ENCODE data around the gene STX1B. TPM values are rescaled to one million over a fixed set of nuclear protein-coding genes. Genes with fewer than 3 reads are reported as not detected.

Gene STX1B
- total RNA-seq, 1 donor from 2014 or later: 11.0 TPM

DNA sequence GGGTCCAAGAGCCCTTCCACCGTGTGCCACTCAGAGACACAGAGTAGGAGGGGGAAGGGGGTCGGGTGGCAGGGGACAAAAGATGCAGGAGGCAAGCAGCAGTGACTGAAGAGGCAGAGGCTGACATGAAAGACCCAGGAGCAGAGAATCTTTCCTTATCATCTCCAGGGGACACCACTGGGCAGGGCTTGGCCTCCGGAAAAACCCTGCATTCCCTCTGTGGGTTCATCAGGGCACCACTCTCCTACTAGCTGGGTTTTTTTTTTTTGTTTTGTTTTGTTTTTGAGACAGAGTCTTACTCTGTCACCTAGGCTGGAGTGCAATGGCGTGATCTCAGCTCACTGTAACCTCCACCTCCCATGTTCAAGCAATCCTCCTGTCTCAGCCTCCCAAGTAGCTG lies 20.8 kb upstream of the STX1B start:
- no peak overlapping the region for H3K4me2 ChIP-seq (ENCODE audit: low read length)
- H3K27me3 ChIP-seq (ENCODE audit: insufficient read depth, low read length): no peaks in the 10 kb centered on the region
- H3K4me1 Mint-ChIP-seq (ENCODE audit: low read depth, unreplicated experiment): peaks cover 18% of the 10 kb centered on the region
- H2AFZ ChIP-seq (ENCODE audit: low read depth, low read length): no peak overlapping the region
- H3K4me3 Mint-ChIP-seq (ENCODE audit: unreplicated experiment): peak overlapping the region; percentile 94
- peaks cover 2% of the 10 kb centered on the region for H3K36me3 Mint-ChIP-seq (ENCODE audit: low read depth, unreplicated experiment)
- H3K4me1 ChIP-seq (ENCODE audit: insufficient read depth, low read length): peaks cover 12% of the 10 kb centered on the region
- DNase-seq (ENCODE audit: low read depth) (no peak), FAIRE-seq (no peak)
- no peak overlapping the region for H3K27ac ChIP-seq (ENCODE audit: low read depth, low read length)
- H3K9me3 ChIP-seq (ENCODE audit: insufficient read depth, low read depth, low read length): no peaks in the 10 kb centered on the region
- peaks cover 20% of the 10 kb centered on the region for H3K79me2 ChIP-seq (ENCODE audit: insufficient read depth, low read length)
- H3K36me3 ChIP-seq (ENCODE audit: insufficient read depth, low read length): peaks cover 1% of the 10 kb centered on the region
- TF ChIP-seq CTCF (IDR thresholded peaks at IDR 0.05; ENCODE audit: insufficient read depth, low read depth, low read length) (no peak), EZH2 (IDR thresholded peaks at IDR 0.05; ENCODE audit: insufficient read depth, low read length) (no peak)
- H3K27me3 Mint-ChIP-seq (ENCODE audit: low read depth, unreplicated experiment): no peaks in the 10 kb centered on the region
- H3K4me3 ChIP-seq (ENCODE audit: insufficient read depth, low read depth, low read length): no peak overlapping the region
- H4K20me1 ChIP-seq (ENCODE audit: insufficient read depth, low read length): peaks cover 15% of the 10 kb centered on the region
- H3K9me3 Mint-ChIP-seq (ENCODE audit: unreplicated experiment): no peaks in the 10 kb centered on the region
- H3K9ac ChIP-seq (ENCODE audit: low read length): no peak overlapping the region
- H3K27ac Mint-ChIP-seq (ENCODE audit: unreplicated experiment): no peak overlapping the region

DNA sequence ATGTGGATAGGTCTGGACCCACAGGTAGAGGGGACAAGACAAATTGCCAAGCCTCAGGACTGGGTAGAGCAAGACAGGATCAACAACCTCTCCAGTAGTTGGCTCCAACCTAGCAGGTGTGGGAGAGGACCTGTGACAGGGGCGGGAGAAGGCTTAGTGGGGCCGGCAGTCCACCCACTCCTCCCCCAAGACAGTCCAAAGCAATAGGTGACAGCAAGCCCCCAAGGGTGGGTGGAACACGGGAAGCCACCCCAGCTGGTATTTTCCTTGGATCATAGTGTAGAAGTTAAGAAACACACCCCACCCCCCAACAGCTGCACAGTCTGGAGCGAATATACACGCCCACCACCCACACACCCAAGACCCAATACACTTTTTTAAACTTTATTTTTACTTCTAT lies 18.8 kb upstream of the STX1B start:
- no peak overlapping the region for H3K4me3 Mint-ChIP-seq (ENCODE audit: unreplicated experiment)
- Histone ChIP-seq H3K27ac (ENCODE audit: low read depth, low read length) (no peak overlapping the region), H3K27me3 (ENCODE audit: insufficient read depth, low read length) (no peaks in the 10 kb centered on the region), H3K4me3 (ENCODE audit: insufficient read depth, low read depth, low read length) (no peak overlapping the region), H3K9me3 (ENCODE audit: insufficient read depth, low read depth, low read length) (no peaks in the 10 kb centered on the region), H2AFZ (ENCODE audit: low read depth, low read length) (no peak overlapping the region), H4K20me1 (ENCODE audit: insufficient read depth, low read length) (peaks cover 1% of the 10 kb centered on the region), H3K4me1 (ENCODE audit: insufficient read depth, low read length) (peaks cover 8% of the 10 kb centered on the region), H3K36me3 (ENCODE audit: insufficient read depth, low read length) (no peaks in the 10 kb centered on the region), H3K4me2 (ENCODE audit: low read length) (no peak overlapping the region), H3K9ac (ENCODE audit: low read length) (no peak overlapping the region), H3K79me2 (ENCODE audit: insufficient read depth, low read length) (peaks cover 7% of the 10 kb centered on the region)
- TF ChIP-seq CTCF (IDR thresholded peaks at IDR 0.05; ENCODE audit: insufficient read depth, low read depth, low read length) (no peak), EZH2 (IDR thresholded peaks at IDR 0.05; ENCODE audit: insufficient read depth, low read length) (no peak)
- no peaks in the 10 kb centered on the region for H3K36me3 Mint-ChIP-seq (ENCODE audit: low read depth, unreplicated experiment)
- no peaks in the 10 kb centered on the region for H3K9me3 Mint-ChIP-seq (ENCODE audit: unreplicated experiment)
- H3K27ac Mint-ChIP-seq (ENCODE audit: unreplicated experiment): no peak overlapping the region
- peaks cover 19% of the 10 kb centered on the region for H3K4me1 Mint-ChIP-seq (ENCODE audit: low read depth, unreplicated experiment)
- no peak for DNase-seq (ENCODE audit: low read depth)
- no peak for FAIRE-seq
- H3K27me3 Mint-ChIP-seq (ENCODE audit: low read depth, unreplicated experiment): no peaks in the 10 kb centered on the region

DNA sequence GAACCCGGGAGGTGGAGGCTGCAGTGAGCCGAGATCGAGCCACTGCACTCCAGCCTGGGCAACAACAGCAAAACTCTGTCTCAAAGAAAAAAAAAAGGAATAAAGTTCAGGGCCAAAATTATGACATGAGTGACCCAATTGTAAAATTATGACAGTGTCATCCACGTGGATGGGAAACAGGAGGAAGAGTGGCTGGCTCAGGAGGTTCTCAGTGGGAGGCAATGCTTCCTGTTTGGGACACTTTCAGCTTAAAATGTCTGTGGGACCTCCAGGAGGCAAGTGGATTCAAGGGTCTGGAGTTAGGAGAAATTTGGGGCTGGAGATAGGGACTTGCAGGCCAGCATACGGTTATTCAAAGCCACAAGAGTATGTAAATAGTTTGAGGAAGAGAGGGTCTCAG lies 14.9 kb upstream of the STX1B start:
- no peak overlapping the region for H3K4me3 Mint-ChIP-seq (ENCODE audit: unreplicated experiment)
- FAIRE-seq (no peak), DNase-seq (ENCODE audit: low read depth) (no peak)
- no peaks in the 10 kb centered on the region for H3K79me2 ChIP-seq (ENCODE audit: insufficient read depth, low read length)
- no peaks in the 10 kb centered on the region for H3K9me3 ChIP-seq (ENCODE audit: insufficient read depth, low read depth, low read length)
- no peaks in the 10 kb centered on the region for H3K27me3 ChIP-seq (ENCODE audit: insufficient read depth, low read length)
- H3K9ac ChIP-seq (ENCODE audit: low read length): no peak overlapping the region
- H3K27ac ChIP-seq (ENCODE audit: low read depth, low read length): no peak overlapping the region
- peak overlapping the region; percentile 28 for H3K27ac Mint-ChIP-seq (ENCODE audit: unreplicated experiment)
- H3K9me3 Mint-ChIP-seq (ENCODE audit: unreplicated experiment): no peaks in the 10 kb centered on the region
- no peak overlapping the region for H3K4me2 ChIP-seq (ENCODE audit: low read length)
- H2AFZ ChIP-seq (ENCODE audit: low read depth, low read length): peak overlapping the region; percentile 13
- H3K36me3 Mint-ChIP-seq (ENCODE audit: low read depth, unreplicated experiment): no peaks in the 10 kb centered on the region
- no peaks in the 10 kb centered on the region for H3K27me3 Mint-ChIP-seq (ENCODE audit: low read depth, unreplicated experiment)
- H3K36me3 ChIP-seq (ENCODE audit: insufficient read depth, low read length): no peaks in the 10 kb centered on the region
- no peaks in the 10 kb centered on the region for H4K20me1 ChIP-seq (ENCODE audit: insufficient read depth, low read length)
- no peak overlapping the region for H3K4me3 ChIP-seq (ENCODE audit: insufficient read depth, low read depth, low read length)
- no peak for TF ChIP-seq EZH2 (IDR thresholded peaks at IDR 0.05; ENCODE audit: insufficient read depth, low read length)
- no peak for TF ChIP-seq CTCF (IDR thresholded peaks at IDR 0.05; ENCODE audit: insufficient read depth, low read depth, low read length)
- H3K4me1 Mint-ChIP-seq (ENCODE audit: low read depth, unreplicated experiment): peaks cover 5% of the 10 kb centered on the region
- no peaks in the 10 kb centered on the region for H3K4me1 ChIP-seq (ENCODE audit: insufficient read depth, low read length)

All from astrocyte (in vitro differentiated cells and primary cell).